ENCODE results near the gene RNF8.
"Not testable (repeated sequence)": the region's sequence is repeated elsewhere in the genome, so short reads cannot be mapped to it uniquely, and the experiment has no call there.

Gene RNF8

GRCh38 chr6:37353761-37354525 is at the start of gene RNF8:
Gene RNF8, plus strand, starts transcription at chr6:37353983. Its CDS starts 182 bp downstream, at chr6:37354165.
- DNase-seq (ENCODE audit: low read depth) = peak; percentile 77

DNA sequence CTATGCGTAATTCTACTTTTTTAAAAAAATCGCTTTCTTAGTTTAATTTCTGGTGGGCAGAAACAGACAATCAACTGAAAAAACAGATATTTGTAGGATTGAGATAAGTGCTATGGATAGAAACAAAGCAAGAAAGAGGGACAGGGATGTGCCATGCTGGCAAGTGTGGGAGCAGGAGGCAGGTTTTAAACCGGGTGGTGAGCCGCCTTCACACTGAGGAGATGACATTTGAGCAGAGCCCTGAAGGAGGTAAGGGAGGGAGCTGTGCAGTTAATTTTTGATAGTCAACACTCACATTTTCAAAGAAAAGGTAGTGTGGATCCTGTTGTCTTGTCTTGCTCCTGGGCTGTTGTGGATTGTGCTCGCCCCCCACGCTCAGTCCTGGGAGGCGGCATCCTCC is 49.0 kb upstream of the RNF8 start:
- no peak for DNase-seq (ENCODE audit: low read depth)

- DNase-seq (ENCODE audit: low read depth) = no peak
Measured at GRCh38 chr6:37305841-37306425, 47.9 kb upstream of the RNF8 start.

- no peak for DNase-seq (ENCODE audit: low read depth)
Measured at GRCh38 chr6:37306624-37307222, 47.1 kb upstream of the RNF8 start.

GRCh38 chr6:37307484-37307883 is 46.3 kb upstream of the RNF8 start:
- not testable (repeated sequence) for DNase-seq (ENCODE audit: low read depth)

GRCh38 chr6:37308069-37308815 is 45.5 kb upstream of the RNF8 start:
- no peak for DNase-seq (ENCODE audit: low read depth)

DNA sequence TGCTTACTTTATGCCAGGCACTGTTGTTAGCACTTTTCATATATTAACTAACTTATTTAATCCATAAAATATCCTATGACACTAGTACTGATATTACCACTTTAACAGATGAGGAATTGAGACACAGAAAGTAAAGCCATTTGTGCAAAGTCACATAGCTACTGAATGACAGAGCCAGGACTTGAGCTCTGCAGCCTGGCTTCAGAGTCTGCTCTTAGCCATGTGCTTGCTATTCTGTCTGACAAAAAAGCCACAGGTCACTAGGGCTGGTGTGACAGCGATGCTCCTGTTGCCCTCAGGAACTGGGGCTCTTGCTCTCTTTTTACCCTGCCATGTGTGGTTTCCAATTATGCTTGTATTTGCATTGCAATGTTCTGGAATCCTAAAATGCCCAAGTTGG is 44.7 kb upstream of the RNF8 start:
- DNase-seq (ENCODE audit: low read depth) = no peak

GRCh38 chr6:37309692-37310091 is 44.1 kb upstream of the RNF8 start:
- DNase-seq (ENCODE audit: low read depth) = no peak

GRCh38 chr6:37310966-37311365 is 42.8 kb upstream of the RNF8 start:
- no peak for DNase-seq (ENCODE audit: low read depth)

DNA sequence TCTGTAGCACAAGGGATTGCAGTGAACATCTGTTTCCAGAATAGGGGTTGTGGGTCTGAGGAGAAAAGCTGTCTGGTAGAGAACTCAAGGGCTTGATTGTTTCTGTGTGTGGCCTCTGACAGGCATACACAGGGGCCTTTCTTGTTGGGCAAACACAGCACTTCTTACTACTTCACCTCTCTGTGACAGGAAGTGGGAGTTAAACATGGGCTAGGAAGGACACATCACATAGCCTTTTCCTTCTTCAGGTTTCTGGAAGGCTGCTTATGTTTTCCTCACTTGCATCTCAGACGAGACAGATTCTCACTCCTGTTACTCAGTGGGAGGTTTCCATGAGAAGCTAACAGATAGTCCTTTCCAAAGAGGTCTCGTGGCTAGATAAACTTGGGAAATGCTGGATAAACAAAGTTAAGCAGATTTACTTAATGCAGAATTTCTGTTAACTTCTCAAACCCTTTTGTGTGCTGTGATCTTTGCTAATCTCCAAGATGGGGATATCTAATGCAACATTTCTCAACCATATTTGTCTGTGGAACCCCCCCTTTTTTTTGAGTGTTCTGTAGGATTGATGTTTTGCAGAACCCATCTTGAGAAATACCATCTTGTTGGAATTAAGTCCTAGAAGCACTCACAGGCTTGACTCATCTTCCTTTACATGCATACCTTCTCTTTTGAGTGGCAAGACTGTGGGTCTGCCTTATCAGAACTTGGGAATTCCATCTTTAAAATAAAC is 41.9 kb upstream of the RNF8 start:
- DNase-seq (ENCODE audit: low read depth) = no peak

DNA sequence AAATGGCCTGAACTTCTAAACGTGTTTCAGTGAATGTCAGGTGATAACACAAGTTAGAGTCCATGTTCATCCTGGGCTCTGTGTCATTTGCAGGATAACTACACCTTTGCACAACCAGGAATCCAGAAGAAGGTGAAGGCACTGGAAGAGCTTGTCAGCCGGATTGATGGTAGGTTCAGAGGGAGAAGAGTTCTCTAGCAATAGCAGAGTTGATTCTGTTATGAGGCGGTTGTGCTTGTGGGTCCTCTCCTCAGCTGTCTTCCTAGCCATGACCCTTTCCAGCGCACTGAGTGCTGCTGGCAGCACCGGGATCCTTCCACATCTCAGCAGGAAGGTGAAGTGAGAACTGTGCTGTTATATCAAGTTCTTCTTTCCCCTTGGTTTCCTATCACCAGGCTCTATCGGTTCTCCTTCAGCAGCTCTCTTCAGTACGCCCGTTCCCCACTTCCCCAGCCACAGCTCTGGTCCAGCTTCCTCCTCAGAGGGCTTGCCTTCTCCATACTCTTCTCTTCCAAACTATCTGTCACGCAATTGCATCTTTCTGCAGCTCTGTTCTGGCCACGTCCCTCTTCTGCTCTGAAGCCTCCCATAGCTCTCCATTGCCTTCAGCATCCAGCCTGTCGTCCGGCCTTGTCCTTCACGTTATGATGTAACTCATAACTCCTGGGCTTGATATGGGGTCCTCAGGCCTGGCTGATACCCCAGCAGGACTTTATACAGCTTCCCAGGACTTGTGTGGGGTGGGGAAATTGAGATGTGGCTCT is 39.9 kb upstream of the RNF8 start:
- DNase-seq (ENCODE audit: low read depth) = no peak

DNA sequence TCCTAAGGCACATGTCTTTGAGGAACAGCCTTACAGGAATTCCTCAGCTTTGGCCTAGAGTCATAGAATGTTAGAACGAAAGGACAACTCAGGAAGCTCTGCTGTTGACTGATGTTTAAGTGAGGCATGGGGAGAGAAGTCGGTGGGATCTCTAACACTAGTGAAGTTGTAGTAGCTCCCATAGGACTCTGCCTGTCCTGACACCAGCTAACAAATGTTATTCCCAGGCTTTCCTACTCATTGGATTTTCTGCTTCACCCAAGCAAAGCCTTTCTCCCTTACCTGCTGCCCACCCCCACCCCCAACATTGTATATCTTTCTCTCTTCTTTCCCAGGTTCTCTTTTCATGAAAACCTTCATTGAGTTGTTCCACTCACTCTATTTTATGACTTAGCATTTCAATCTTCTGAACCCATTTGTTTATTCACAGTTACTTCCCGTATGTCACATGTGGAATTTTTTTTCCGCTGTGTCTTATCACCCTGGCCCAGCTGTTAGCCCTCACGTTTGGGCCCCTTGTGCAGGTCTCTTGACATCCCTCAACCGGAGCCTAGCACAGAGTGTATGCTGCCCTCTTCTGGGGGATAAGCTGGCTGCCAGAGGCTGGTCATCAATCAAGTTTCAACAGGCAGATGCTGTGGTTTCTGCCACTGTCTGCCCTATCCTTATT is 39.2 kb upstream of the RNF8 start:
- DNase-seq (ENCODE audit: low read depth) = no peak

DNA sequence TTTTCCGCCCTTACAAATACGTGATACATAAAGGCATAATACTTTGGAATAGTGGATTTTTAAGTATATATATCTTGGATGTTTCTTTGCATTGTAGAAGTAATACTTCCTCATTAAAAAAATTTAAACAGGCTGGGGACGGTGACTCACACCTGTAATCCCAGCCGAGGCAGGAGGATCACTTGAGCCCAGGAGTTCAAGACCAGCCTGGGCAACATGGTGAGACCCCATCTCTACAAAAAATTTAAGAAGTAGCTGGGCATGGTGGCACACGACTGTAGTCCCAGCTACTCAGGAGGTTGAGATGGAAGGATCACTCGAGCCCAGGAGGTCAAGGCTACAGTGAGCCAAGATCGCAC is 38.6 kb upstream of the RNF8 start:
- DNase-seq (ENCODE audit: low read depth) = no peak

DNA sequence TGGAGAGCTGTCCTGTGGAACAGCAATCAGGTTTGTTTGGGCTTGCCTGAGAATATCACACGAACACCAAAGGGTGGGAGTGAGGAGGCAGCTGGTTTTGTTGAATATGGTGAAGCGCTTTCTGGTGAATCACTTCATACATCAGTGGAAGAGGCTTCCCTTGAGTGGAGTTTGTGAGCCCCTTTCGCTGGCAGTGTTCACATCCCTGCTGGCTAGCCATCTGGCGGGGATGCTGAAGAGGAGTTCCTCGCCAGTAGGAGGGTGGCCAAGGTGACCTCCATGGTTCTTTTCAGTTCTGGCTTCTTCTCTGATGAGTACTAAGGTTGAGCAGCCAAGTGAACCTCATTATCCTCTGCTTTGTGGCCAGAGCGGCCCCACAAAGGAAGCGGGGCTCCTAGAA is 37.7 kb upstream of the RNF8 start:
- no peak for DNase-seq (ENCODE audit: low read depth)

- DNase-seq (ENCODE audit: low read depth) = no peak
Measured at GRCh38 chr6:37317312-37318038, 36.3 kb upstream of the RNF8 start.

GRCh38 chr6:37319156-37319555 is 34.6 kb upstream of the RNF8 start:
- no peak for DNase-seq (ENCODE audit: low read depth)

- no peak for DNase-seq (ENCODE audit: low read depth)
Measured at GRCh38 chr6:37319856-37320480, 33.8 kb upstream of the RNF8 start.

DNA sequence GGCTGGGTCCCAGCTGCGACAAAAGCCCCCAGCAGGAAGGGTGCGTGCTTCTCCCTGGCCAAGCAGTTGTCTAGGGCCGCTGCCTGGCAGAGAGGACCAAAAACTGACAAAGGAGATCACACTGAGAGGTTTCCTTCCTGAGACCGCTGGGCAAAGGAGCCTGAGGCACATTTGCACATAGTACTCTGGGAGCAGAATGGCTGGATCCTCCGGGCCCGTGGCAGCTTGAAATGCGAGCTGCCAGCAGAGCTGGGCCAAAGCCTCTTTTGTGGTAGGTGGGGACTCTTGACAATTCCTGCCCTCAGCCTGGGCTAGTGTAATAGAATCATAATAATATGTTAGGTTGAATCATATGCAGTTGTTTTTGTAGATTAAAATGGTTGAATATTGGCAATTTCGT is 33.1 kb upstream of the RNF8 start:
- DNase-seq (ENCODE audit: low read depth) = no peak

GRCh38 chr6:37321101-37321500 is 32.7 kb upstream of the RNF8 start:
- no peak for DNase-seq (ENCODE audit: low read depth)

Measured in stimulated activated CD8-positive, alpha-beta memory T cell treated with anti-CD3 and anti-CD28 coated beads, Interleukin-12 subunit alpha, Interleukin-12 subunit beta, amount 100 ng/mL, for 4 hours (primary cell).